IPS-20b (cell line): ENCODE data around the gene GPRC5A.
A peak's percentile ranks its signal among the peaks of the same experiment; 100 is the strongest.

ENCODE experiments used
- H3K27ac ChIP-seq: one replicate; pipeline ENCODE4 v1.5.1; 2013; ENCODE audit warnings: low read length
- H3K27me3 ChIP-seq: 2 replicates; pipeline ENCODE4 v1.6.1; 2013; ENCODE audit warnings: mild to moderate bottlenecking, low read length, inconsistent platforms; ENCODE audit not compliant: insufficient read depth
- H3K36me3 ChIP-seq: 2 replicates; pipeline ENCODE4 v1.6.1; 2013; ENCODE audit warnings: low read depth, mild to moderate bottlenecking, inconsistent platforms, low read length, moderate library complexity; ENCODE audit not compliant: insufficient read depth
- H3K4me1 ChIP-seq: 2 replicates; pipeline ENCODE4 v1.6.1; 2013; ENCODE audit warnings: mild to moderate bottlenecking, control low read depth, inconsistent platforms, low read length, moderate library complexity; ENCODE audit not compliant: insufficient read depth
- H3K4me3 ChIP-seq: 2 replicates; pipeline ENCODE4 v1.5.1; 2013; ENCODE audit warnings: mild to moderate bottlenecking, low read length, inconsistent platforms
- H3K9ac ChIP-seq: 2 replicates; pipeline ENCODE4 v1.6.1; 2013; ENCODE audit warnings: low read depth, mild to moderate bottlenecking, inconsistent platforms, low read length, moderate library complexity
- H3K9me3 ChIP-seq: 2 replicates; pipeline ENCODE4 v1.6.1; 2013; ENCODE audit warnings: mild to moderate bottlenecking, low read depth, low read length, inconsistent platforms; ENCODE audit not compliant: insufficient read depth

Gene GPRC5A

DNA sequence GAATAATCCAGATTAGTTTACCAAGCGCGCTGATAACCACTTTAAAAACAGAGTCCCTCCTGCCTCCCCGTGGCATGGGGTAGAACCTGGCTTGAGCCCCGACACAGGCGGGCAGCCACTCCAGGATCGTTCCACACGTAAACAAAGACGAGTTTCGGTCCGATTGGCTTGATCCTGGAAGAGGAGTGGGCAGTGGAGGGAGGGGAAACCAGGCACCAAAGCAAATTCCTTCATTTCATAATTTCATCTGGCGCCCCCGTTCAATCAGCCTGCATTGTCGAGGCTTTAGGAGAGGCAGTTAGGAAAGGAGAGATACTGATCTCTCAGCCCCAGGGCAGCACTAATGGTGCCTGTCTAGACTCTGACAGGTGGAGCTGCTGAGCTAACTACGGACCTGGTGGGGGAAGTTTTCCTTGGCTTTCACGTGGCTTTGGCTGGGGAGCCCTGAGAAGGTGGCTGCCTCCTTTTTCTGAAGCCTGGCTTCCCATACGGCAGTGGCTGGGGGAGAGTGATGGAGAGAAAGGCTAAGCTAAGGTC lies 751 bp upstream of the GPRC5A start:
- Histone ChIP-seq H3K27me3 (peaks cover 73% of the 10 kb centered on the region), H3K4me1 (peaks cover 4% of the 10 kb centered on the region), H3K4me3 (peak overlapping the region; percentile 73), H3K9ac (no peak overlapping the region), H3K27ac (no peak overlapping the region), H3K9me3 (no peaks in the 10 kb centered on the region), H3K36me3 (no peaks in the 10 kb centered on the region)

- no peaks in the 10 kb centered on the region for H3K9me3 ChIP-seq
- H3K4me1 ChIP-seq, result no peaks in the 10 kb centered on the region
- H3K27ac ChIP-seq, result no peak overlapping the region
- peak overlapping the region; percentile 73 for H3K4me3 ChIP-seq
- no peak overlapping the region for H3K9ac ChIP-seq
- no peaks in the 10 kb centered on the region for H3K36me3 ChIP-seq
- peaks cover 63% of the 10 kb centered on the region for H3K27me3 ChIP-seq
These were observed 556 bp downstream of the GPRC5A start for GRCh38 chr12:12891881-12892355.

DNA sequence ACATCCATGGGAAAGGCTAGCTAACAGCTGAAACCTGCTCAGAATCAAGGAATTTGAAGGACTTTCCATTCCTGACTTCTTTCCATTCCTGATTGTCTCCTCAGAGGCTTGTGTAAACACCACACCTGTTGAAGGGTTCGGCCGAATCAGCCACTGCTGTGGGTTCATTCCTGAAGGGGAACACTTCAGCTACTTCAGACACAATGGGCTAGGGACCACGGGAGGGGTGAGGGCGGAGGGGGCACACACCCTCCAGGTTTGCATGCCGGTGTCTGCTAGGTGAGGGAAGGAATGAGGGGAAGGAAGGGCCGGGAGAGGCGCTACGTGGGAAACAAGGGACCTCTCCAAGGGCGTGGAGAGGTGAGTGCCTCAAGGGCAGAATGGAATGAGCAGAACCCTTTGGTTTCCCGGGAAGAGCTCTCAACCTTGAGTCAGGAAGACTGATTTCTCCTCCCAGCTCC lies 1.3 kb downstream of the GPRC5A start:
- Histone ChIP-seq H3K4me1 (no peaks in the 10 kb centered on the region), H3K9me3 (no peaks in the 10 kb centered on the region), H3K27me3 (peaks cover 61% of the 10 kb centered on the region), H3K27ac (no peak overlapping the region), H3K9ac (no peak overlapping the region), H3K4me3 (no peak overlapping the region), H3K36me3 (no peaks in the 10 kb centered on the region)

DNA sequence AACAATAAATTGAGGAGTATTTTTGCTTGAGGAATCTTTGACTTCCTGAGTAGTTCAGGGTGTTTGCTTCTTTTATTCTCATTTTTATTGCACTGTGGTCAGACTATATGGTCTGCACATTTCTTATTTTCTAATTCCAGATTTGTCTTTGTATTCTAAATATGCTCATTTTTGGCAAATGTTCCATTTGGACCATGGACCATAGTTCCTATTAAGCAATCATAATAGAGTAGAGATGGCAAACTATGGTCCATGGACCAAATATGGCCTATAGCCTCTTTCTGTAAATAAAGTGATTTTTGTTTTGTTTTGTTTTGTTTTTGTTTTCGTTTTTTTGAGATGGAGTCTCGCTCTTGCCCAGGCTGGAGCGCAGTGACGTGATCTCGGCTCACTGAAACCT lies 2.1 kb downstream of the GPRC5A start:
- no peaks in the 10 kb centered on the region for H3K9me3 ChIP-seq
- no peaks in the 10 kb centered on the region for H3K36me3 ChIP-seq
- H3K9ac ChIP-seq, result no peak overlapping the region
- H3K4me3 ChIP-seq, result no peak overlapping the region
- H3K27me3 ChIP-seq, result peaks cover 55% of the 10 kb centered on the region
- H3K4me1 ChIP-seq, result no peaks in the 10 kb centered on the region
- no peak overlapping the region for H3K27ac ChIP-seq

GRCh38 chr12:12896260-12896659 lies 4.9 kb downstream of the GPRC5A start:
- Histone ChIP-seq H3K4me3 (no peak overlapping the region), H3K4me1 (no peaks in the 10 kb centered on the region), H3K9me3 (no peaks in the 10 kb centered on the region), H3K36me3 (no peaks in the 10 kb centered on the region), H3K27me3 (peaks cover 27% of the 10 kb centered on the region), H3K9ac (no peak overlapping the region), H3K27ac (no peak overlapping the region)

DNA sequence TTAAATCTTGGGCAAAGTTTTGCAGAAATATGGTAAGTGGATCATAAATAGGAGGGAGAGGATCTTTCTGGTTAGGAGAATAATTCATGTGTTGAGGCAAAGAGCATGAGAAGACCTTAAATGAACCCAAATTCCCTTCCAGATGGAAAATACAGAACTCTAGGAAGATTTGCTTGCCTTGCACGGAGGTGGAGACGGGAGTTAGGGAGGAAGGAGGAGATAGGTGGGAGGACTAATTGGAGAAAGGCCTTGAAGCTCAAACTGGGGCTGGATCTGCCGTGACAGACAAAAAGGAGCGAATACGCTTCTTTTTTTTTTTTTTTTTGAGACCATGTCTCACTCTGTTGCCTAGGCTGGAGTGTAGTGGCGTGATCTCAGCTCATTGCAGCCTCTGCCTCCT lies 5.9 kb downstream of the GPRC5A start:
- Histone ChIP-seq H3K4me1 (no peaks in the 10 kb centered on the region), H3K27me3 (peaks cover 16% of the 10 kb centered on the region), H3K27ac (no peak overlapping the region), H3K9me3 (no peaks in the 10 kb centered on the region), H3K9ac (no peak overlapping the region), H3K4me3 (no peak overlapping the region), H3K36me3 (no peaks in the 10 kb centered on the region)

DNA sequence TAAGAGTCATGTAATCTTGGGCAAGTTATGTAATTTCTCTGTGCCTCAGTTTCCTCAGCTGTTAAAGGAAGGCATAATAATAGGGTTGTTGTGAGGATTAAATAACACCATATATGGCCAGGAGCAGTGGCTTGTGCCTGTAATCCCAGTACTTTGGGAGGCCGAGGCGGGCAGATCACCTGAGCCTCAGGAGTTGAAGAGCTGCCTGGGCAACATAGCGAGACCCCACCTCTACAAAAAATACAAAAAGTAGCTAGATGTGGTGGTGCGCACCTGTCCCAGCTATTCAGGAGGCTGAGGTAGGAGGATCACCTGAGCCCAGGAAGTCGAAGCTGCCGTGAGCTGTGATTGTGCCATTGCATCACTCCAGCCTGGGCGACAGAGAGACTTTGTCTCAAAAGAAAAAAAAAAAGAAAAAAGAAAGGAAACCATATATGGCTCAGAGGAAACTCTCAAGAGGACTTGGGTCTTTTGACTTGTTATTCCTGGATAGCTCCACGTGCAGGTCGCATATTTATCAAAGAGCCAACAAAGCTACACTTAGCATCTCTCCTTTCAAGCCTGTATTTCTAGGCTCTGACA lies 6.9 kb downstream of the GPRC5A start:
- Histone ChIP-seq H3K4me1 (no peaks in the 10 kb centered on the region), H3K9ac (no peak overlapping the region), H3K36me3 (no peaks in the 10 kb centered on the region), H3K27me3 (peaks cover 7% of the 10 kb centered on the region), H3K4me3 (no peak overlapping the region), H3K27ac (no peak overlapping the region), H3K9me3 (no peaks in the 10 kb centered on the region)

GRCh38 chr12:12898911-12899511 lies 7.6 kb downstream of the GPRC5A start:
- Histone ChIP-seq H3K9ac (no peak overlapping the region), H3K27me3 (no peaks in the 10 kb centered on the region), H3K9me3 (no peaks in the 10 kb centered on the region), H3K4me3 (no peak overlapping the region), H3K4me1 (no peaks in the 10 kb centered on the region), H3K27ac (no peak overlapping the region), H3K36me3 (no peaks in the 10 kb centered on the region)

DNA sequence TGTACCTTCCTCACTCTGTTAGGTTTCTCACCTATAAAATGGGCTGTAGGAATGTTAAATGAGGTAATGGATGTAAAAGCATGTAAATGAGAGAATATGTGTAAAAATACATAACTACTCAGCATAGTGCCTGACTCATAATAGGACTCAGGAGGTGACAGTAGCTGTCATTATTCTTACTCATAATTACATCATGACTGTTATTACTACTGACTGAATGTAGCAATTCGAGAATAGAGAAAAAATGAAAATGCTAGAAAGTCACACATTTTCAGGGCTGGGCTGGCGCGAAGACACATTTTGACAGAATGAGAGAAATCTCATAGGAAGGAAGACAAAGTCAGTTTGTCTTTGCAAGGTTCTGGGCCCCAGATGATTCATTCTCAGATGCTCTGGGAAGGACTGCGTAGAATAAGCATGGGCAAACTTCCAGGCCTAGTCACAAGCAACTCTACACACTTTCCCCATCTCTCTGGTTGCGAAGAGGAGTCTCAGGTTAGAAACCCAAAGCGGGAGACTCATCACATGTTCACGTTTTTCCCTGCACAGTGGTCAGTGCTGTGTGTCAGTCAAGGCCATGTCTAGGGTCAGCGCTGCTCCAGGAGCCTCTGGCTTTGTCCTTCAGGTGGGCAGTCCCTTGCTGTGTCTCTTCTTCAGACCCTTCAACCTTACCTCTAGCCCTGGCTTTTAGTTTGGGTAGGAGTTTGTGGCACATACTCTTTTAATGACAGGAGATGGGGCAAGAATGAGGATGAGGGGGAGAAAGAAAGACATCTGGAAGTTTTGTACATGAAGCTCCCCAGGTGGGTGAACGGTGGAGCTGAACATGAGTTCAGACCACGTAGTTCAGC lies 8.4 kb downstream of the GPRC5A start:
- Histone ChIP-seq H3K9ac (no peak overlapping the region), H3K9me3 (no peaks in the 10 kb centered on the region), H3K4me1 (no peaks in the 10 kb centered on the region), H3K27me3 (no peaks in the 10 kb centered on the region), H3K27ac (no peak overlapping the region), H3K36me3 (no peaks in the 10 kb centered on the region), H3K4me3 (no peak overlapping the region)

DNA sequence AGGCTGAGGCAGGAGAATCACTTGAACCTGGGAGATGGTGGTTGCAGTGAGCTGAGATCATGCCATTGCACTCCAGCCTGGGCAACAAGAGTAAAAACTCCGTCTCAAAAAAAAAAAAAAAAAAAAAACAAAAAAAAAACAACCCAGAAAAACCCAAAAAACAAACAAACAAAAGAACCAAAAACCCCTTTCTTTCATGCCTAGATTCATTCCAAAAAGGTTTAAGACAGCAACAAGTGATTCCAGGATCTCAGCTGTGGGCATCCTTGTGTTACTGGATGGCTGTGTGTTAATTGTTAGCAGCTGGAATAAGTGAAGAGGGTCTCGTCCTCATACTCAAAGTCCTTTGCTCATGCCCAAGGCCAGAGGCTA lies 9.4 kb downstream of the GPRC5A start:
- Histone ChIP-seq H3K4me1 (no peaks in the 10 kb centered on the region), H3K9me3 (no peaks in the 10 kb centered on the region), H3K9ac (no peak overlapping the region), H3K36me3 (no peaks in the 10 kb centered on the region), H3K27ac (no peak overlapping the region), H3K4me3 (no peak overlapping the region), H3K27me3 (no peaks in the 10 kb centered on the region)

DNA sequence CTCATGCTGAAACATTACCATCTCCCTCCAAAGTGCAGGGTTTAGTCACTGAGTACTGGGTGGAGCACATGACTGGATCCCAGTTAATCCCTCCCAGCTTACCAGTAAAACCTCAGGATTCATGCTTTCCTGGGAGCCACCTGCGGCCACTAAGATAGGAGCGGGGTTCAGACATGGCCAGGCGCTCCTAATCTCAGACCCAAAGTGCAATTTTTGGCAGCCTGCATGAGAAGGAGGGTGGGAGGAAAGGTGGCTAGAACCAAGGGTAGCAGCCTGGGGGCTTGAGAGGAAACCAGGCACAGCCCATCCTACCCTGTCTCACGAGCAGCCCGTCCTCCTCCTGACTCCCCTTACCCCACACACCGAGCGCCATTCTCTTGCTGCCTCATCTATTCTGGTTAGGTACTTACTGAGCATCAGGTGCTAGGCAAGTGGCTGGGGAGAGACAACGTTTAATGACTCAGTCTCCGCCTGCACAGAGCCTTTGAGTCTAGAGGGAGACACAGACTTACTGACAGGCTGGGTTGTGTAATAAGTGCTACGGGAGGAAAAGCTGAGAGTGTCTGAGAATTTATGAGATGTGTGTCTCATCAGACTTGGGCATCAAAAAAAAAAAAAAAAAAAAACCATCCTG lies 9.9 kb downstream of the GPRC5A start:
- H3K4me1 ChIP-seq, result no peaks in the 10 kb centered on the region
- H3K4me3 ChIP-seq, result no peak overlapping the region
- no peaks in the 10 kb centered on the region for H3K9me3 ChIP-seq
- no peaks in the 10 kb centered on the region for H3K27me3 ChIP-seq
- H3K27ac ChIP-seq, result no peak overlapping the region
- no peak overlapping the region for H3K9ac ChIP-seq
- H3K36me3 ChIP-seq, result no peaks in the 10 kb centered on the region
